ENCODE results near the gene CALCA.

CALCA gene

DNA sequence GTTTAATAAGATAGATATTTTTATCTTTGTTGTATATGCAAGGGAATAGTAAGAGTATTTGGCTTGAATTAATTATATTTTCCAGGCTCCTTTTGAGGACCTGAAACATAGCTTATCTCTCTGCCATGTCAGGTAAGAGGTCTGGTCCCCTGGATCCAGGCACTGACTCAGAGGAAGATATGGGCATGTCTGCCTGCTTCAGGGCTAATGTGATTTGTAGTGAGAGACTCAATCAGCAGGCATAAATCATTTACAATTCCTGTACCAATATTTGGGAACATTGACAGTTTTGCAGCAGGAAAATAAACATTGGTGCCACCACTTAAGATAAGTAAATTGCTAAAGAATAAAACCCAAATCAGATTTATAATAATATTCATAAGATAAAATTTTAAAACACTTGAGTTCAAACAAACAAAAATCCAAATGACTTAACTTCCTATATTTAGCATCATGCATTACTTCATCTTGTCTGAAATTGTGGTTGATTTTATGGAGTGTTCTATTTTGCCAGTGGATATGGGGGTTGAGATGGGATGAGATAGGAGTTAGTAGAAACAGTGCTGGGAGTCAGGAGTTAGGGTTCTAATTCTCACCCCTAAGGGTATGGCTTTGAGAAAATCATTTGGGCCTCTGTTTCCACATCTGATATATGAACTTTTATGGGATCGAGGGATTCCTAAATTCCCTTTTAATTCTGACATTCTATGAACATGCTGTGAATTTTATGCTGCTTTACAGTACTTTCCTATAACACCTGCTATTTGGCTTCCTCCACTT is 5.1 kb upstream of the CALCA start:
- Histone ChIP-seq H3K27me3 (ENCODE audit: control insufficient read depth in 3 of 3, insufficient read depth in 3 of 3, low read depth in 1 of 3, low read length in 3 of 3) (peaks cover 20 to 54% (median 41%) of the 10 kb centered on the region in 3 experiments), H3K9ac (ENCODE audit: low read depth, low read length, poor library complexity) (no peak overlapping the region), H3K9me3 (replicated peaks in 1 of 2; ENCODE audit: control insufficient read depth in 2 of 2, insufficient read depth in 1 of 2, low read depth in 1 of 2, low read length in 2 of 2) (peaks cover 2 to 5% of the 10 kb centered on the region in 2 donors), H3K27ac (replicated peaks; ENCODE audit: low read length) (no peak overlapping the region), H2AK5ac (ENCODE audit: low read depth, low read length) (no peak overlapping the region), H3K79me1 (ENCODE audit: low read depth, low read length) (no peaks in the 10 kb centered on the region), H3K4me2 (ENCODE audit: insufficient read depth, low read length, poor library complexity, severe bottlenecking) (no peak overlapping the region), H3K23ac (ENCODE audit: low read depth, low read length, poor library complexity) (no peak overlapping the region), H2AFZ (ENCODE audit: low read length) (no peak overlapping the region), H4K8ac (ENCODE audit: low read depth, low read length) (no peak overlapping the region), H3K36me3 (replicated peaks in 1 of 2; ENCODE audit: control insufficient read depth in 2 of 2, insufficient read depth in 2 of 2, low read length in 2 of 2) (no peaks in the 10 kb centered on the region), H3K4ac (ENCODE audit: low read length) (no peak overlapping the region), H2BK5ac (ENCODE audit: low read length) (no peak overlapping the region), H4K91ac (ENCODE audit: low read depth, low read length, poor library complexity) (no peak overlapping the region), H3K4me3 (ENCODE audit: low read length in 2 of 2) (no peak overlapping the region), H3K18ac (ENCODE audit: low read length) (no peak overlapping the region), H3K4me1 (ENCODE audit: control insufficient read depth in 2 of 2, insufficient read depth in 1 of 2, low read depth in 1 of 2, low read length in 2 of 2) (peaks cover 10 to 12% of the 10 kb centered on the region in 2 donors), H2BK120ac (ENCODE audit: low read depth, low read length) (no peak overlapping the region), H2BK15ac (ENCODE audit: low read length) (no peak overlapping the region), H2BK12ac (ENCODE audit: low read length) (no peak overlapping the region), H3K14ac (ENCODE audit: low read length) (no peak overlapping the region)
- no CpG with 5 or more reads among the region's 1 CpG for WGBS, 2 donors (ENCODE audit: extremely low coverage in 2 of 2, insufficient read length in 2 of 2, insufficient replicate concordance in 1 of 2)
- DNase-seq (ENCODE audit: low spot score) = no peak

GRCh38 chr11:14975252-14975587 is 3.1 kb upstream of the CALCA start:
- no peak overlapping the region for H2BK120ac ChIP-seq (ENCODE audit: low read depth, low read length)
- no peak overlapping the region for H4K91ac ChIP-seq (ENCODE audit: low read depth, low read length, poor library complexity)
- H3K9ac ChIP-seq (ENCODE audit: low read depth, low read length, poor library complexity) = no peak overlapping the region
- no peak overlapping the region for H2BK15ac ChIP-seq (ENCODE audit: low read length)
- H3K18ac ChIP-seq (ENCODE audit: low read length) = no peak overlapping the region
- WGBS, 2 donors (ENCODE audit: extremely low coverage in 2 of 2, insufficient read length in 2 of 2, insufficient replicate concordance in 1 of 2) = no CpG with 5 or more reads among the region's 12 CpGs
- peaks cover 10 to 12% of the 10 kb centered on the region in 2 donors for H3K4me1 ChIP-seq (ENCODE audit: control insufficient read depth in 2 of 2, insufficient read depth in 1 of 2, low read depth in 1 of 2, low read length in 2 of 2)
- peak overlapping the region; percentile 69 for H3K4me2 ChIP-seq (ENCODE audit: insufficient read depth, low read length, poor library complexity, severe bottlenecking)
- H3K27ac ChIP-seq (replicated peaks; ENCODE audit: low read length) = no peak overlapping the region
- peaks cover 2 to 5% of the 10 kb centered on the region in 2 donors for H3K9me3 ChIP-seq (replicated peaks in 1 of 2; ENCODE audit: control insufficient read depth in 2 of 2, insufficient read depth in 1 of 2, low read depth in 1 of 2, low read length in 2 of 2)
- H3K23ac ChIP-seq (ENCODE audit: low read depth, low read length, poor library complexity) = no peak overlapping the region
- peak; percentile 33 for DNase-seq (ENCODE audit: low spot score)
- H2BK12ac ChIP-seq (ENCODE audit: low read length) = no peak overlapping the region
- H3K4me3 ChIP-seq (ENCODE audit: low read length in 2 of 2) = no peak overlapping the region
- H2AFZ ChIP-seq (ENCODE audit: low read length) = no peak overlapping the region
- H4K8ac ChIP-seq (ENCODE audit: low read depth, low read length) = no peak overlapping the region
- no peak overlapping the region for H2BK5ac ChIP-seq (ENCODE audit: low read length)
- H3K4ac ChIP-seq (ENCODE audit: low read length) = no peak overlapping the region
- H3K27me3 ChIP-seq (ENCODE audit: control insufficient read depth in 3 of 3, insufficient read depth in 3 of 3, low read depth in 1 of 3, low read length in 3 of 3) = peaks cover 29 to 73% (median 57%) of the 10 kb centered on the region in 3 experiments
- H3K79me1 ChIP-seq (ENCODE audit: low read depth, low read length) = no peaks in the 10 kb centered on the region
- no peak overlapping the region for H2AK5ac ChIP-seq (ENCODE audit: low read depth, low read length)
- no peak overlapping the region for H3K14ac ChIP-seq (ENCODE audit: low read length)
- H3K36me3 ChIP-seq (replicated peaks in 1 of 2; ENCODE audit: control insufficient read depth in 2 of 2, insufficient read depth in 2 of 2, low read length in 2 of 2) = no peaks in the 10 kb centered on the region

GRCh38 chr11:14974515-14975251 is 2.5 kb upstream of the CALCA start:
- Histone ChIP-seq H3K4me2 (ENCODE audit: insufficient read depth, low read length, poor library complexity, severe bottlenecking) (peak overlapping the region; percentile 69), H3K14ac (ENCODE audit: low read length) (no peak overlapping the region), H2BK5ac (ENCODE audit: low read length) (no peak overlapping the region), H2BK15ac (ENCODE audit: low read length) (no peak overlapping the region), H3K4me3 (ENCODE audit: low read length in 2 of 2) (peak overlapping the region in 1 of 2 donors; percentile 30), H3K79me1 (ENCODE audit: low read depth, low read length) (no peaks in the 10 kb centered on the region), H3K9me3 (replicated peaks in 1 of 2; ENCODE audit: control insufficient read depth in 2 of 2, insufficient read depth in 1 of 2, low read depth in 1 of 2, low read length in 2 of 2) (peaks cover 2 to 5% of the 10 kb centered on the region in 2 donors), H3K36me3 (replicated peaks in 1 of 2; ENCODE audit: control insufficient read depth in 2 of 2, insufficient read depth in 2 of 2, low read length in 2 of 2) (no peaks in the 10 kb centered on the region), H2BK12ac (ENCODE audit: low read length) (no peak overlapping the region), H3K4ac (ENCODE audit: low read length) (no peak overlapping the region), H3K4me1 (ENCODE audit: control insufficient read depth in 2 of 2, insufficient read depth in 1 of 2, low read depth in 1 of 2, low read length in 2 of 2) (peaks cover 10 to 12% of the 10 kb centered on the region in 2 donors), H3K9ac (ENCODE audit: low read depth, low read length, poor library complexity) (no peak overlapping the region), H2AK5ac (ENCODE audit: low read depth, low read length) (no peak overlapping the region), H3K23ac (ENCODE audit: low read depth, low read length, poor library complexity) (no peak overlapping the region), H3K27me3 (ENCODE audit: control insufficient read depth in 3 of 3, insufficient read depth in 3 of 3, low read depth in 1 of 3, low read length in 3 of 3) (peaks cover 29 to 77% (median 57%) of the 10 kb centered on the region in 3 experiments), H2BK120ac (ENCODE audit: low read depth, low read length) (no peak overlapping the region), H3K18ac (ENCODE audit: low read length) (no peak overlapping the region), H4K91ac (ENCODE audit: low read depth, low read length, poor library complexity) (no peak overlapping the region), H2AFZ (ENCODE audit: low read length) (peak overlapping the region; percentile 94), H3K27ac (replicated peaks; ENCODE audit: low read length) (no peak overlapping the region), H4K8ac (ENCODE audit: low read depth, low read length) (no peak overlapping the region)
- no CpG with 5 or more reads among the region's 27 CpGs for WGBS, 2 donors (ENCODE audit: extremely low coverage in 2 of 2, insufficient read length in 2 of 2, insufficient replicate concordance in 1 of 2)
- DNase-seq (ENCODE audit: low spot score) = peak; percentile 61
